ENCODE results near the gene FOXQ1.

- TF ChIP-seq CTCF (IDR thresholded peaks at IDR 0.05) (no peak), POLR2A (IDR thresholded peaks at IDR 0.05) (no peak)
These were observed 40.7 kb upstream of the FOXQ1 start for GRCh38 chr6:1271071-1271763.
